SK-N-MC (cell line): ENCODE data around the gene CEP63.

Experiments used
- EZH2 ChIP-seq: fragments of 200-600 bp; sonication (generic); IDR thresholded peaks from one replicate; pipeline ENCODE4 v1.6.1; 2017; ENCODE audit warnings: antibody characterized with exemption
- FOXP2 ChIP-seq: optimal IDR thresholded peaks from 2 replicates; pipeline ENCODE3; 2011; ENCODE audit warnings: mild to moderate bottlenecking, moderate library complexity; ENCODE audit not compliant: insufficient read depth; ENCODE audit errors: extremely low read length, control extremely low read depth
- POLR2AphosphoS5 ChIP-seq: IDR thresholded peaks from 2 replicates; pipeline ENCODE4 v1.6.1; 2012; ENCODE audit warnings: mild to moderate bottlenecking, low read depth, low read length, borderline replicate concordance

GRCh38 chr3:134511500-134511899 is 25.6 kb downstream of the CEP63 start:
- TF ChIP-seq EZH2, result no peak
- TF ChIP-seq POLR2AphosphoS5, result no peak
- TF ChIP-seq FOXP2, result no peak
